D721Med (cell line): ENCODE results near the gene SHROOM3.

ENCODE experiments used
- DNase-seq: peaks from one replicate; pipeline ENCODE4 v3.0.0; 2011; ENCODE audit warnings: low spot score; ENCODE audit not compliant: insufficient read length
- FAIRE-seq: peaks from 2 replicates; lab custom pipeline; 2011; peaks lifted over from hg19 to GRCh38; lab: Jason Lieb, UNC
- TF ChIP-seq, protein P1 (sequence below): IDR thresholded peaks from 2 replicates; pipeline ENCODE4 v1.5.1; 2012; ENCODE audit warnings: mild to moderate bottlenecking, control low read depth; ENCODE audit not compliant: insufficient read depth; ENCODE audit errors: missing control alignments

Gene SHROOM3

DNA sequence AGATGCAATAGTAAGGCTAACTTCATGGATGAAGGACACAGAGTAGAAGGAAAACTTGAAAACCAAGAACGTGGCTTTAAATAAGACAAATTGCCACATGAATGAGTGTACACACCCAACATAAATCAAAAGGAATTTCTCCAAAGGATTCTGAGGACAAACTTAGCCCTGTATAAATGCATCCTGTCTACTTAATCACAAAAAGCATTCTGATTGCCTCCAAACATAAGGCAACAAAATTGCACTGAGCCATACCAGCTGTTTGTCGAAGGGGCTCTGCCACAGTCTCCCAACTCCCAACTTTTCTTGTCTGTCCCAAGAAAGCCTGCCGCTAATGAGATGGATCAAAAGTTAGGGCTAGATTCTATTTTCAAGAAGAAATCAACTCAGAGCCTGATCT is 268.6 kb downstream of the SHROOM3 start:
- DNase-seq: no peak
- FAIRE-seq: no peak
- TF ChIP-seq, protein P1, sequence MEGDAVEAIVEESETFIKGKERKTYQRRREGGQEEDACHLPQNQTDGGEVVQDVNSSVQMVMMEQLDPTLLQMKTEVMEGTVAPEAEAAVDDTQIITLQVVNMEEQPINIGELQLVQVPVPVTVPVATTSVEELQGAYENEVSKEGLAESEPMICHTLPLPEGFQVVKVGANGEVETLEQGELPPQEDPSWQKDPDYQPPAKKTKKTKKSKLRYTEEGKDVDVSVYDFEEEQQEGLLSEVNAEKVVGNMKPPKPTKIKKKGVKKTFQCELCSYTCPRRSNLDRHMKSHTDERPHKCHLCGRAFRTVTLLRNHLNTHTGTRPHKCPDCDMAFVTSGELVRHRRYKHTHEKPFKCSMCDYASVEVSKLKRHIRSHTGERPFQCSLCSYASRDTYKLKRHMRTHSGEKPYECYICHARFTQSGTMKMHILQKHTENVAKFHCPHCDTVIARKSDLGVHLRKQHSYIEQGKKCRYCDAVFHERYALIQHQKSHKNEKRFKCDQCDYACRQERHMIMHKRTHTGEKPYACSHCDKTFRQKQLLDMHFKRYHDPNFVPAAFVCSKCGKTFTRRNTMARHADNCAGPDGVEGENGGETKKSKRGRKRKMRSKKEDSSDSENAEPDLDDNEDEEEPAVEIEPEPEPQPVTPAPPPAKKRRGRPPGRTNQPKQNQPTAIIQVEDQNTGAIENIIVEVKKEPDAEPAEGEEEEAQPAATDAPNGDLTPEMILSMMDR: no peak

DNA sequence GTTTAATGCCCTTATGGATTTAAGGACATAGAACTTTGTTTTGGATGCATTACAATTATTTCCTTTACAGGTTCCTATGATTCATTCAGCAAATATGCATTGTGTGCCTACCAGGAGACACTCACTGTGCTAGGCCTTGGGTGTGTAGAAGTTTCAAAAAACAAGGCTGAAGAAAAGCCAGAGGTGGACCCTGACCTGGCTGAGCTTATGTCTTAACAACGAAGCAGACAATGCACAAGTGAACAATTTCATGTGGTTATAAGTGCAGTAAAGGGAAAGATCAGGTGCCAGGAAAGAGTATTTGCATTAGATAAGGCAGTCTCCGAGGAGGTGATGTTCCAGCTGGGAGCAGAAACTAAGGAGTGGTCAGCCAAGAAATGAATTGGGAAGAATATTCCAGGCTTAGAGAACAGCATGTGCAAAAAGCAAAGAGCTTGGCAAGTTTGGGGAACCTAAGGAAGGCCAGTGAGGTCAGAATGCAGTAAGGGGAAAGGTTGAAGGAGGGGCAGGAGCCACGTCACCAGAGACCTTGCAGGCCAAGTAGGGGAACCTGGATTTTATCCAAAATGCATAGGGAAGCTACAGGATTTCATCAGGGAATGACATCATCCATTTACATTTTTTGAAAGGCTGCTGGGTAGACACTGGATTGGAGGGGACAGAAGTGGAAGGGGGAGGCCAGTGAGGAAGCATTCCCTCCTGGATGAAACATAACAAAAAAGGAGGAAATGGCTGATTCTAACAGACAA is 269.3 kb downstream of the SHROOM3 start:
- FAIRE-seq (no peak), DNase-seq (no peak)
- TF ChIP-seq, protein P1: no peak

DNA sequence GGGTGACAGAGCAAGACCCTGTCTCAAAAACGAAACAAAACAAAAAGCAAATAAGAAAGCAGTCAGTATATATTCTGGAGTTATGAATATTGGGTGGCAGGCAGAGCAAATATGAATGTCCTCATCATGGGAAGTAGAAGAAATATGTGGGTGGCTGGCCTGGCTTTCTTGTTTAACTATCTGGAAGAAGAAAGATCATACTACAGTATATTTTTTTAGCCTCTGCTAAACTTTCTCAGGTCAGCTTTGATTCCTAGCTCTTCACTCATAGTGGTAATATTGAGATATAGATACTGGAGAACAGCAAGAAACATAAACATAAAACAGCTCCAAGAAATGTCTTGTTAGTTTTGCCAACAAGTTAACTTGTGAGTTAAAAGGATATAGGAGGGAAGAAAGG is 270.4 kb downstream of the SHROOM3 start:
- no peak for DNase-seq
- TF ChIP-seq, protein P1: no peak
- FAIRE-seq: no peak

DNA sequence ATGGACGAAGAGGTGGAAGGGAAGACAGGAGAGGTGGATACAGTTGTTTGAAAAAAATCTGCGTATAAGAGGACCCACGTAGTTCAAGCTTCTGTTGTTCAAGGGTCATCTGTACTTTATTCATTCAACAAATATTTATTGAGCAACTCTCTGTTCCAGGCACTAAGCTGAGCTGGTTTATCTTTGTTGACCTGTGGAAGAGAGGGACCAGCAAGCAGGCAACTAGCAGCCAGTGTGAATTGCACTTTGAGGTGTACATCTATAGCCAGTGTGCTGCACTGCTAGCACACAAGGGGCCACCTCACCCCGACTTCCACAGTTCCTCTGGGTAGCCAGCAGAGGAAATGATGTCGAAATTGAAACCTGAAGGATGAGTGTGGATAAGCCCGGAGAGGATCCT is 271.6 kb downstream of the SHROOM3 start:
- TF ChIP-seq, protein P1: no peak
- no peak for FAIRE-seq
- no peak for DNase-seq

DNA sequence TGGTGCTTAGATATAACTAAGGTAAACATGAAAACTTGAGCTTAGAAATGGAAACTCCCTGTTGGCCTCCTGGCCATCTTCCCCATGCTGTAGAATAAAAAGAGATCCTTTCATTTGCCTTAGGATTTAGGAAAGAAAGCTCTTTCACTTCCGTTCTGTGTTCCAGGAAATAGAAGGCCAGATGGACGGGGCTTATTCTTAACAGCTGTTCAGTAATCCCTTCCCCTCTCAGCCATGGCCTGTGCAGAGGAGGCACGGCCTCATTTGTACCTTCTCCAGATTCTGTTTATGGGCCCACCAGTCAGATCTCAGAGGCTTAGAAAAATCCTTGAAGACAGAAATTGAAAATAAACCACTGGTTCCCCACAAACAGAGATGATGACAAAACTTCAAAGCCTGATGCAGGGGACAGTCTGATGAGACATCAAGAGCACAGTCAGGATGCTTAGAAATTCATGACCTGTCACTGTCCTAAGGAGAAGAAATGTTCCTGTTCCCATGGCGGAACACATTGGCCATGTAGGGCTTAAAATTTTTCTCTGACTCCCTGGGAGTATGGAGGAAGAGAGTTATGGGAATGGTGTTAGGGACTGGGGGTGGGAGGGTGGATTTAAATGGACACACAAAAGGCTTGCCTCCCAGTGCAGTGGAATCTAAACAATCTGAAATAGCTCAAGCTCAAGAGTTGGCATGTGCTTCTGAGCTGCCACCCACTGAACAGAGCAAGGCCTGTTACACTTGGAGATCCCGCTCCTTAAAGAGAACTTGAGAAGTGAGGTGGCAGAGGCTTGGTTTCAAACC is 274.1 kb downstream of the SHROOM3 start:
- no peak for DNase-seq
- TF ChIP-seq, protein P1: no peak
- peak; percentile 94 for FAIRE-seq

DNA sequence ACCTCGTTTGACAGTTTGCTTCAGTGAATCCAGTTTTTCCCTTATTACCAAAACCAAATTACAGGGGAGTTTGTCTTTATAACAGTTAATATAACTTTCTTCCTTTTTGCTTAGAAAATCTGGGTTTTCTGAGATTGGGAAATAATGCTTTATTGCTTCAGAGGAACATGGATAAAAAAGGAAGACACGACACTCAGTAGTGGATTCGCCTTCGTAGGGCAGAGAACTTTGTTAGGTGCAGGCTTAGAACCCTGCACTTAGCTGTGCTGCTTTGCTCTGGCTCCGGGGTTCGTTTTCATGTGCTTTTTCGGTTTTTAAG is 274.7 kb downstream of the SHROOM3 start:
- TF ChIP-seq, protein P1: no peak
- no peak for FAIRE-seq
- no peak for DNase-seq

DNA sequence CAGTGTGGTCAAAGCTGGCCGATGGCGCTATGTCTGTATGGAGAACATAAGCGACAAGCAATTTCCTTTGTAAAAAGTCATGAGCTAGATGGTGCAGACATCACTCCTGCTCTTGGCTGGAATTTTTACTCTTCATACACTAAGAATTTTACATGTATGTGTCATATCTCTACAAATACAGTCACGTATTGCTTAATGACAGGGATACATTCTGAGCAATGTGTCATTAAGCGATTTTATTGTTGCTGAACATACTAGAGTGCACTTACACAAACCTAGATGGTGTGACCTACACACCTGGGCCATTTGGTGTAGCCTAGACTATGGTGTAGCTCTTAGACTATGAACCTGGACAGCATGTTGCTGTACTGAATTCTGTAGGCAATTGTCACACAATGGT is 277.5 kb downstream of the SHROOM3 start:
- TF ChIP-seq, protein P1: no peak
- FAIRE-seq (no peak), DNase-seq (no peak)
